Trophoblast cell (in vitro differentiated cells and primary cell): ENCODE data around the gene ERI3.

ENCODE experiments used
- DNase-seq, 2 donors: peaks; one replicate each; pipeline ENCODE4 v3.0.0-alpha.2; 2016
- H2AFZ ChIP-seq: 2 replicates; pipeline ENCODE4 v1.6.1; 2013; ENCODE audit warnings: low read length, moderate library complexity, mild to moderate bottlenecking; ENCODE audit not compliant: insufficient read depth, poor library complexity
- H2AK5ac ChIP-seq: 2 replicates; pipeline ENCODE4 v1.6.1; 2013; ENCODE audit warnings: mild to moderate bottlenecking, low read length
- H2BK120ac ChIP-seq: 2 replicates; pipeline ENCODE4 v1.6.1; 2013; ENCODE audit warnings: low read length, mild to moderate bottlenecking, moderate library complexity; ENCODE audit not compliant: insufficient read depth, poor library complexity
- H2BK12ac ChIP-seq: 2 replicates; pipeline ENCODE4 v1.6.1; 2013; ENCODE audit warnings: mild to moderate bottlenecking, low read length, moderate library complexity
- H2BK5ac ChIP-seq: 2 replicates; pipeline ENCODE4 v1.6.1; 2013; ENCODE audit warnings: low read length, low read depth, moderate library complexity, mild to moderate bottlenecking; ENCODE audit not compliant: poor library complexity
- H3K14ac ChIP-seq: 2 replicates; pipeline ENCODE4 v1.6.1; 2013; ENCODE audit warnings: mild to moderate bottlenecking, low read length
- H3K18ac ChIP-seq: 2 replicates; pipeline ENCODE4 v1.6.1; 2013; ENCODE audit warnings: mild to moderate bottlenecking, low read length
- H3K23ac ChIP-seq: 2 replicates; pipeline ENCODE4 v1.6.1; 2013; ENCODE audit warnings: low read length
- H3K27ac ChIP-seq: 2 replicates; pipeline ENCODE4 v1.5.1; 2013; ENCODE audit warnings: low read depth, mild to moderate bottlenecking, inconsistent platforms, low read length, moderate library complexity
- H3K27me3 ChIP-seq: 2 replicates; pipeline ENCODE4 v1.6.1; 2013; ENCODE audit warnings: inconsistent platforms, mild to moderate bottlenecking, low read length, moderate library complexity; ENCODE audit not compliant: insufficient read depth
- H3K36me3 ChIP-seq, 2 experiments: 1 replicate in 1 of 2; 2 replicates in 1 of 2; pipeline ENCODE4 v1.6.1; 2013; ENCODE audit warnings: low read length in 2 of 2, mild to moderate bottlenecking in 2 of 2, moderate library complexity in 1 of 2; ENCODE audit not compliant: insufficient read depth in 2 of 2, control insufficient read depth in 1 of 2
- H3K4ac ChIP-seq: 2 replicates; pipeline ENCODE4 v1.6.1; 2013; ENCODE audit warnings: low read depth, mild to moderate bottlenecking, low read length, moderate library complexity
- H3K4me1 ChIP-seq, 2 experiments: 1 replicate in 1 of 2; 2 replicates in 1 of 2; pipeline ENCODE4 v1.6.1; 2013; ENCODE audit warnings: low read length in 2 of 2, mild to moderate bottlenecking in 2 of 2, moderate library complexity in 1 of 2; ENCODE audit not compliant: insufficient read depth in 2 of 2, control insufficient read depth in 1 of 2
- H3K4me2 ChIP-seq: 2 replicates; pipeline ENCODE4 v1.6.1; 2013; ENCODE audit warnings: inconsistent platforms, mild to moderate bottlenecking, low read length, moderate library complexity
- H3K4me3 ChIP-seq: 2 replicates; pipeline ENCODE4 v1.5.1; 2013; ENCODE audit warnings: mild to moderate bottlenecking, low read depth, low read length, inconsistent platforms
- H3K79me1 ChIP-seq: one replicate; pipeline ENCODE4 v1.6.1; 2013; ENCODE audit warnings: low read length
- H3K79me2 ChIP-seq: 2 replicates; pipeline ENCODE4 v1.6.1; 2013; ENCODE audit warnings: low read length, mild to moderate bottlenecking; ENCODE audit not compliant: control insufficient read depth, insufficient read depth, poor library complexity
- H3K9ac ChIP-seq: 2 replicates; pipeline ENCODE4 v1.6.1; 2013; ENCODE audit warnings: mild to moderate bottlenecking, low read length
- H3K9me3 ChIP-seq: 2 replicates; pipeline ENCODE4 v1.6.1; 2013; ENCODE audit warnings: low read depth, mild to moderate bottlenecking, control low read depth, inconsistent platforms, low read length; ENCODE audit not compliant: insufficient read depth
- H4K12ac ChIP-seq: 2 replicates; pipeline ENCODE4 v1.6.1; 2013; ENCODE audit warnings: low read depth, mild to moderate bottlenecking, low read length, moderate library complexity
- H4K8ac ChIP-seq: 2 replicates; pipeline ENCODE4 v1.6.1; 2013; ENCODE audit warnings: low read depth, mild to moderate bottlenecking, low read length, moderate library complexity
- H4K91ac ChIP-seq: one replicate; pipeline ENCODE4 v1.6.1; 2013; ENCODE audit warnings: low read depth, mild to moderate bottlenecking, low read length, moderate library complexity
- WGBS: extraction: QIAGEN DNeasy Blood & Tissue Kit; methylation state at CpG from one replicate; pipeline ENCODE4 v1.1.7; 2013; ENCODE audit warnings: missing lambda C conversion rate; ENCODE audit not compliant: insufficient read length, insufficient coverage; ENCODE audit errors: extremely low coverage; 5-methylcytosine and 5-hydroxymethylcytosine counted together

ERI3 gene

GRCh38 chr1:44246806-44247205 is 108.3 kb downstream of the ERI3 start:
- peaks cover 0 to 1% of the 10 kb centered on the region in 2 experiments for H3K4me1 ChIP-seq
- H3K27me3 ChIP-seq: no peaks in the 10 kb centered on the region
- peaks cover 3 to 15% of the 10 kb centered on the region in 2 experiments for H3K36me3 ChIP-seq
- no peak overlapping the region for H4K12ac ChIP-seq
- no peak overlapping the region for H2BK120ac ChIP-seq
- no peak overlapping the region for H3K4me3 ChIP-seq
- H2AK5ac ChIP-seq: no peak overlapping the region
- H2BK5ac ChIP-seq: no peak overlapping the region
- H3K18ac ChIP-seq: no peak overlapping the region
- DNase-seq: no peak
- no peak overlapping the region for H3K14ac ChIP-seq
- H3K4me2 ChIP-seq: no peak overlapping the region
- H2AFZ ChIP-seq: no peak overlapping the region
- H3K9me3 ChIP-seq: no peaks in the 10 kb centered on the region
- H3K9ac ChIP-seq: no peak overlapping the region
- no peak overlapping the region for H2BK12ac ChIP-seq
- no peaks in the 10 kb centered on the region for H3K79me2 ChIP-seq
- H3K4ac ChIP-seq: no peak overlapping the region
- H4K8ac ChIP-seq: no peak overlapping the region
- no peak overlapping the region for H3K23ac ChIP-seq
- no peak overlapping the region for H4K91ac ChIP-seq
- H3K27ac ChIP-seq: no peak overlapping the region
- WGBS: no CpG with 5 or more reads among the region's 2 CpGs
- no peaks in the 10 kb centered on the region for H3K79me1 ChIP-seq

- Histone ChIP-seq H2BK5ac (no peak overlapping the region), H2BK12ac (no peak overlapping the region), H3K4me1 (peaks cover 0 to 10% of the 10 kb centered on the region in 2 experiments), H3K14ac (no peak overlapping the region), H3K27me3 (no peaks in the 10 kb centered on the region), H3K4ac (no peak overlapping the region), H3K18ac (no peak overlapping the region), H2AK5ac (no peak overlapping the region), H4K12ac (no peak overlapping the region), H3K79me2 (no peaks in the 10 kb centered on the region), H2BK120ac (no peak overlapping the region), H3K4me3 (no peak overlapping the region), H3K36me3 (peaks cover 3 to 11% of the 10 kb centered on the region in 2 experiments), H3K4me2 (no peak overlapping the region), H3K9me3 (no peaks in the 10 kb centered on the region), H3K27ac (no peak overlapping the region), H3K23ac (no peak overlapping the region), H2AFZ (no peak overlapping the region), H4K91ac (no peak overlapping the region), H3K9ac (no peak overlapping the region), H3K79me1 (no peaks in the 10 kb centered on the region), H4K8ac (no peak overlapping the region)
- no peak for DNase-seq
- WGBS: no CpG with 5 or more reads among the region's 9 CpGs
These were observed 110.1 kb downstream of the ERI3 start for GRCh38 chr1:44244986-44245385.

GRCh38 chr1:44243782-44244495 is 111.1 kb downstream of the ERI3 start:
- H3K9me3 ChIP-seq: no peaks in the 10 kb centered on the region
- no peak overlapping the region for H3K27ac ChIP-seq
- H3K79me2 ChIP-seq: no peaks in the 10 kb centered on the region
- H3K23ac ChIP-seq: no peak overlapping the region
- no peak overlapping the region for H4K8ac ChIP-seq
- no peak overlapping the region for H3K14ac ChIP-seq
- H2AK5ac ChIP-seq: no peak overlapping the region
- no peak overlapping the region for H2BK5ac ChIP-seq
- H3K27me3 ChIP-seq: no peaks in the 10 kb centered on the region
- peaks cover 3 to 11% of the 10 kb centered on the region in 2 experiments for H3K36me3 ChIP-seq
- no peak overlapping the region for H4K12ac ChIP-seq
- peaks cover 0 to 18% of the 10 kb centered on the region in 2 experiments for H3K4me1 ChIP-seq
- WGBS: no CpG with 5 or more reads among the region's 7 CpGs
- no peak overlapping the region for H3K4ac ChIP-seq
- no peak overlapping the region for H2AFZ ChIP-seq
- H3K9ac ChIP-seq: no peak overlapping the region
- H3K4me2 ChIP-seq: no peak overlapping the region
- DNase-seq: no peak
- H2BK12ac ChIP-seq: no peak overlapping the region
- H2BK120ac ChIP-seq: no peak overlapping the region
- H3K18ac ChIP-seq: no peak overlapping the region
- H3K4me3 ChIP-seq: no peak overlapping the region
- no peak overlapping the region for H4K91ac ChIP-seq
- H3K79me1 ChIP-seq: no peaks in the 10 kb centered on the region

- Histone ChIP-seq H3K36me3 (peaks cover 3 to 10% of the 10 kb centered on the region in 2 experiments), H2BK5ac (no peak overlapping the region), H3K23ac (no peak overlapping the region), H2BK120ac (no peak overlapping the region), H3K9me3 (no peaks in the 10 kb centered on the region), H3K79me1 (no peaks in the 10 kb centered on the region), H2AK5ac (no peak overlapping the region), H3K4me1 (peaks cover 7 to 26% of the 10 kb centered on the region in 2 experiments), H3K27ac (no peak overlapping the region), H3K18ac (no peak overlapping the region), H4K91ac (no peak overlapping the region), H2BK12ac (no peak overlapping the region), H3K4me2 (no peak overlapping the region), H4K8ac (no peak overlapping the region), H3K14ac (no peak overlapping the region), H3K4ac (no peak overlapping the region), H2AFZ (no peak overlapping the region), H3K4me3 (no peak overlapping the region), H3K9ac (no peak overlapping the region), H4K12ac (no peak overlapping the region), H3K79me2 (no peaks in the 10 kb centered on the region), H3K27me3 (no peaks in the 10 kb centered on the region)
- no peak for DNase-seq
- WGBS: no CpG with 5 or more reads among the region's 16 CpGs
These were observed 112.3 kb downstream of the ERI3 start for GRCh38 chr1:44242746-44243145.
